OCI-M2 (cell line): ENCODE data around the gene PRCD.

ENCODE experiments used
- DNase-seq: peaks from one replicate; lab custom pipeline; 2025; ENCODE audit not compliant: unreplicated experiment; lab: John Stamatoyannopoulos, UW

PRCD gene

DNA sequence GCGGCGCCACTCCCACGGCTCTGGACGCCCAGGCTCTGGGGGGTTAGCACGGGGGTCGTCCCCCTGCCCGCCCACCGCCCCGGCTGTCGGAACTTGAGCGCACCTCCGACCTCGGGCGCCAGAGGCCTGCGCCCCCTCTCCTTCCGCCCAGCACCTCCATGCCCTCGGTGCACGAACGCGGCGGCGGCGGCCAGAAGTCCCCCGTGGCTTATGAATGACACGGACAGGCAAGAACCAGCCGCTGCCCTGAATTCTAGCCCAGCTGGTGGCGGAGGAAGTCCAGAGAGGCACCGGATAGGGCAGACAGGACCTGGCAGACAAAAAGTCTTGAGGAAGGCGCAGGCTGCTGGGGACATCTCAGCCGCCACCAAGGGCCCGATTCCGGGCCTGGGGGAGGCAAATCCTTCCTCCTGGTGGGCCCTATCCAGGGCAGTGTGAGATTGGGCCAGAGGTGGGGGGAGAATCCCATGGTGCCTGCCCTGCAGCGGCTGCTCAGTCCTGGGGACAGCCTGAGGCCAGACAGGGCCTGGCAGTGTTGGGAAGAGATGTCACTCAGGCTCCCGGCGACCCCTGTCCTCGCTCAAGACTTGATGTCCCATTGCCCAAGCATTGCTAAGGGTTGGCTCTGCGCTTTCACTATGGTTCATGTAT is 1.4 kb upstream of the PRCD start:
- no peak for DNase-seq

DNA sequence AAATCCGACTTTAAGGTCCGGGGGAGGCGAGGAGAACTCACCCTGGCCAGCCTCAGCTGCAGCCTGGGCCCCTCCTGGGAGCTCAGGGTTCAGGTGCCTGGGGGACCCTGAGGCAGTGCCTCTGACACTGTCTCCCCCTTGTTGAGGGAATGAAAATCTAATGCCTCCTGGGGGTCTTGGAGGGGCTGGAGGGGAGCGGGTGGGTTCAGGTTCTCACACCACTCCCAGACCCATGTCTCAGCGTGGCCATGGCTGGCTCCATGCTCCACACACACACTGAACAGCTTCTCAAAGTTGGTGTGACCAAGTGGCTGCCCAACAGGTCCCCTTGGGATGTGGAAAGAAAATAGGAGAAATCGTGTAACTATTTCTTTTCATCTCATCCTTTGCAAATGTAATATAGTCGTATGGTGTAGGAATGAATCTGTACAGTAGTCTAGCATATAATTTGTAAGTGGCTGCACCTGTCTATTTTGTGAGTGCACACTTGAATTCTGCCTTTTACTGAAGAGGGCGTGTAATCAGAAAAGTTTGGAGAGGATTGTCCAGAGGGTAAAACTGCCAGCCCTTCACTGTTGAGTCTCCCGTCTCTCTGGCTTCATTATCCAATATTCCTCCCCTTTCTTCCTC is 788 bp upstream of the PRCD start:
- DNase-seq: no peak

DNA sequence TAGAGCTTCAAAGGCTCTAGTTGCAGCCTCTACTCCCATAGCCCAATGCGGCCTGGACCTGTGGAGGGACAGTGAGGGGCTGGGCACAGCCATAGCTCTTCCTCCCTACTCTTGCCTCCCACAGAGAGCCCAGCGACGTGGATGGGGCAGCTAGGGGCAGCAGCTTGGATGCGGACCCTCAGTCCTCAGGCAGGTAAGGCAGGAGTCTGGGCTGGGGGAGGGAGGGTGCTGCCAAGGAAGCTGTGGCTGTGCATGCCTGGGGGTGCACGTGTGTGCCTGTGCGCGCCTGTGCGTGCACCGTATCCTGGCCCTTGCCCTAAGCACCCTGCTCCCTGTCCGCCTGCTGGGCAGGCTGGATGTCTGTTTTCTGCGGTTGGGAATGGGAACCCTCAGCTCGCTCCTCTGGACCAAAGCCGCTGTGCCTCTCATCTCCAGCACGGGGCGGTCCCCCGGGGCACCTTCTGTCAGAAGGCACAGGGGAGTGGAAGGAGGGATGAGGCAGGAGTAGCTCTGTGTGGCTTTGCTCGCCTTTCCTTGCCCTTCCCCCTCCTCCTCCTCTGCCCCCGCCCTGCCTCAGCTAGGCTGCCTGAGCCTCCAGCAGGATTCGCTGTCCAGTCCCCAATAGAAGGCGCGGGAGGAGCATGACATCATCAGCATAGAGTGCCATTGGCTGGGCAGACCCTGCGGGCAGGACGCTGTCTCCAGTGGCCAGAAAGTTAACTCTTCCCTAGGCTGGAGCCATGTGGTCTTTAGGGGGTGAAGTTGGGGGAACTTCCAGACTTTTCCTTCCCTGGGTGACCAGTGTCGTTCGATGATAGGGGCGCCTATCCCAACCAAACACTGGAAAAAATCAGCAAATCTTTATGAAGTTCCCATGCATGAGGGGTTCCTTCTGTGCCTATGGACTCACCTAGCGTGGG is 797 bp downstream of the PRCD start:
- DNase-seq: no peak

DNA sequence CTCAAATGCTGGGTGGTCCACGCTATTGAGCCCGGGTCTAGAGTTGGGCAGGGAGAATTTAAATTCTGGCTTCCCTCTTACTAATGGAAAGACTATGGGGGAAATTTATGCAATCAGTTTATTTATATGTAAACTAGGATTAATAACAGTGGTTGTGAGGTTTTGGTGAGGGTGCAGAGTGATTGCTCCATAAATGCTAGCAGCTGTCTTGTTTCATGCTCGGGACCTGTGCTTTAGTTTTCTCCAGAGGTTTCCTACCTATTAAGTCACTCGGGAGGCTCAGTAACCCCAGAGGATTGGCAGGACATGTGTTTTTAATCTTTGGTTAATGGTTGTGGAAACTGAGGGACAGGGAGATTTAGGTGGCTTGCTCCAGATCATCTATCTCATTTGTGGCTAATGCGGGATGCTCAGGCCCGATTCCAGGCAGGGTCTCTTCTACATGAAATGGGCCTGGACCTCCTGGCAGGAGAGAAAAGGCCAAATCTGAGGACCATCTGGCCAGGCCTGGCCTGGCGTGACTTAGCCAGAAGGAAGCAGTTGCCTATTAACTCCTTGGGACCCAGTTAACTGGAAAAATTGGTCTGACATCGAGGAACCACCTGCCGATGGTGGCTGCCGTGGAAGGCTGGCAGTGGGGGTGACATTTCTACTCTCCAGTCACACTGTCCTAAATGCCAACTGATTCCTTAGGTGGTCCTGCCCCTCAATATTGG is 2.1 kb downstream of the PRCD start:
- DNase-seq: no peak

DNA sequence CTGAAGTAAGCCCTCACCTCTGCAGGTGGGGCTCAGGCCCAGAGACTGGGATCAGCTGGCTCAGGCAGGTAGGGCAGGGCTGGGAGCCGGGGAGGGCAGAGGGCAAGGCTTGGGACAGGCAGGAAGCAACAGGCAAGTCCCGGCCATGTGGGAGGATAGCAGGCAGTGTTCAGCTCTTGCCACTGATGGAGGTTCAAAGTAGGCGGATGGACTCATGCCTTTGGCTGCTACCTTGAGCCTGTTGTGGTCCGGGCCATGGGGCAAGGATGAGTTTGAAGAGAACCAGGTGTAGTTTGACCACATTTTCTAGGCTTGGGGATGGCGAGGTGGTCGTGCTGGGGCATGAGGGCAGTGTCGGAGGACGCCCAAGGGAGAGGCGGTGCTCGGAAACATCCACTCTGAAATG is 2.7 kb downstream of the PRCD start:
- no peak for DNase-seq

DNA sequence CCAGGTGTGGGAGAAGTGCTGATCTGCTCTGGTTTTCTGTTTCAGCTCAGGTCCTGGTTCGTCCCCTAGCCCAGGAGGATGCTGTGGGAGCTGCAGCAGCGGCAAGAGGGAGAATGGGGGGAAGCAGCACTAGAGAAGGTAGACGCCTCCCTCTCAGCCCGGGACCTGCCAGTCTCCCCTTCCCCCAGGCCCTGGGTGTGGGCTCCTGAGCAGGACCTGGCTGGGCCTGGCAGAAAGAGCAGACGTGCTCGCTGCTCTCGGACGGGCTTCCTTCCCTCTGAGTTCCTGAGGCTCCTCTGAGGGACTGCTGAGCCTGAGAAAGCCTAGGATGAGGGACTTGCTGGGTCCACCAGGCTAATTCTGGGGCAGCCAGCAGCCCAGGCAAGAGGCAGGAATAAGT is 3.1 kb downstream of the PRCD start:
- DNase-seq: no peak

DNA sequence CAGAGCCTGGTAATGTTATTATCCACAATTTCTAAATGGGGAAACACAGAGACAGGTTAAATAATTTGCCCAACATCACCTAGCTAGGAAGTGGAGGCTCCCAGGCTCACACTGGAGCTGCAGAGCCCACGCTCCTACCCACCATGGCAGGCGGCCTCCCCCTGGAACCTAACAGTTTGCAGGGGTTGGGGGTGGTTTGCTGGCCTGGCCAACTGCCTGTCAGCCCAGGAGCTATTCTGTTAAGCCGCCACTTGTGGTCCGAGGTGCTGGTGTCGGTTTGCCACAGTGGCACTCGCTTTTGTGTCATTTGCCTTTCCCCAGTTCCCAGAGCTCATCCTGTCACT is 3.6 kb downstream of the PRCD start:
- no peak for DNase-seq

DNA sequence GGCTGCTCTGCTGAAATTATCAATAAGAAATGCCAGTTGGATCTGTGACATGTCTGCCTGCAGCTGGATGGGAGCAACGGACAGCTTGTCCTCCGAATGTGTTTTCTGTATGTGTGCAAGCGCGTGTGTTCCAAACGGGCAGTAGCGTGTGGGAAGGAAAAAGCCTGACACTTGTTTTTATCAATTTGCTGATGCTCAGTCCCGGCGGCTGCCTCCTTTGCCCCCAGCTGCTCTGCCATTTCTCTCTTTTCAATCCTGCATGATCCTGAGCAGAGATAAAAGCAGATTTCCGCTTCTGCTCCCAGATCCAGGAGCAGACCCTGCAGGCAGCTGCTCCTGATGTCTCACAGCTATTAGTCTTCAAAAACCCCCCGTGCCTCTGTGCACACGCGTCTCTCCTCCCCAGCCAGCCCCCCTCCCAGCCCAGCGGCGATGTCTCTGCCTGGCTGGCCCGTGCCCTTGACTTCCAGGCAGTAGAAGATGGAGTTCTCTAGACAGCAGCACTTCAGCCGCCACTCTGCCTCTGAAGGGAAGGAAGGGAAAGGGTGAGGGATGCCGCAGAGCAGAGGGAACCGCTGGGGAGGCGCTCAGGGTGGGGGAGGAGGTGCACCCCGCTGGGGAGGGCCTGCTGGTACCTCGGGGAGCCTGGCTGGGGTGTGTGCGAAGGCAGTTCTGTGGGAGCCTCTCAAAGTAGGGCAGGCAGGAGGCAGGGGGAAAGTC is 4.1 kb downstream of the PRCD start:
- DNase-seq: no peak

DNA sequence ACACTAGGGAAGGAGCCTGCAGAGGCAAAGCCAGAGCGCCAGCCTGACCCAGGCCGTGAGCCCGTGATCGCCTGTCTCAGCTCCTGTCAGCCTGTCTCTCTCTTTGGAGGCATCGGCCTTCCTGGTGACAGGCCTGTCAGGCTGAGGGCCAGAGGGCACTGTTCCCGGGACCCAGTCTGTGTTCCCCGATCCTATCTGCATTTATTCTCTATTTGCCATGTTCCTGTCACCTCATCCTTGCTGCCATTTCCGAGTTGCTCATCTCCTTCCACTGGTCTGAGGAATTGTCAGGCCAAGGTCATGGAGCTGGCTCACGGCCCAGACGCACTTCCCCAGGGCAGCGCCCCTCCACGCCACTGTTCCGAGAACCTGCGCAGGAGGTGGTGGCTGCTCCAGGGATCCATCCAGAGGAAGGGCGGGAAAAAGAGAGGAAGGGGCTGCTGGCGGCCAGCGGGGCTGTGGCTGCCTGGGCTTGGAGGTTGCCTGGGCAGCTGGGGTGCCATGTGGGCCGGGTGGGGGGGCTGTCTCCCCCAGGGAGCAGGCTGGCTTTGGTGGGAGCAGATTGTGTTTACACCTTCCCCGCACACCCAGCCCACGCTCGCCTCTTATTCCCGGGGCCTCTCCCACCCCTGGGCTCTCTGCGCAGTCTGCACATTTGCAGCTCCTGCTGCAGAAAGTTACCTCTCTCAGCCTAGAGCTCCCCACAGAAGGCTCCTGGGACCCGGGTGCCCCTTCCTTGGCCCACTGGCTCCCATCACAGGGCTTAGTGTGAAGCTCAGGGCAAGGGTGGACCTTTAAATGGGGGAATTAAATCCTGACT is 4.9 kb downstream of the PRCD start:
- DNase-seq: no peak

DNA sequence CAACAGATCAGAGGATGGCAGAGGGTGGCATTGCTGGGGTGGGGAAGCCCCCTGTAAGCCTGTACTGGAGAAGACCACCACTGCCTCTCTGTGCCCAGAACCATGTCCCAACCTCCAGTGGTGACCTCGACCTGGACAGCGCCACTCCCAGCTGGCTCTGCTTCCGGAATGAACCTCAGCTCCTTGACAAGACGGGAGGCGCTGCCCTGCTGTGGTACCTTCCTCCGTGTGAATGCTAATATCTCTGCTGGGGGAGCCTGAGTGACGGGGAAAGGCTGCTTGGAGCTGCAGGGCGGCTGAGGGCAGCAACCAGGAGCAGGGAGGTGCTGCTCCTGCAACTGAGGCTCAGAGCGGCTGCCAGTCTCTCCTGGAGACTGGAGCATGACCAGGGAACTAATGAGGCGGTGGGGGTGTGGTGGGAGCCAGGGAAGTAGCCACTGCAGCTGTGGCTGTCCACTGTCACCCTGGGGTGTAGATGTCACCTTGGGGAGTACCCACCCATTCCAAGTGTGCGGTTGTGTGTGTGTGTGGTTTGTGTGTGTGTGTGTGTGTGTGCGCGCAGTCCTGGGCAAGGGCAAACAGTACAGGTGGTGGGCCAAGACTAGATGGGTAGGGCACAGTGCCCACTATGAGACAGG is 6.2 kb downstream of the PRCD start:
- no peak for DNase-seq

DNA sequence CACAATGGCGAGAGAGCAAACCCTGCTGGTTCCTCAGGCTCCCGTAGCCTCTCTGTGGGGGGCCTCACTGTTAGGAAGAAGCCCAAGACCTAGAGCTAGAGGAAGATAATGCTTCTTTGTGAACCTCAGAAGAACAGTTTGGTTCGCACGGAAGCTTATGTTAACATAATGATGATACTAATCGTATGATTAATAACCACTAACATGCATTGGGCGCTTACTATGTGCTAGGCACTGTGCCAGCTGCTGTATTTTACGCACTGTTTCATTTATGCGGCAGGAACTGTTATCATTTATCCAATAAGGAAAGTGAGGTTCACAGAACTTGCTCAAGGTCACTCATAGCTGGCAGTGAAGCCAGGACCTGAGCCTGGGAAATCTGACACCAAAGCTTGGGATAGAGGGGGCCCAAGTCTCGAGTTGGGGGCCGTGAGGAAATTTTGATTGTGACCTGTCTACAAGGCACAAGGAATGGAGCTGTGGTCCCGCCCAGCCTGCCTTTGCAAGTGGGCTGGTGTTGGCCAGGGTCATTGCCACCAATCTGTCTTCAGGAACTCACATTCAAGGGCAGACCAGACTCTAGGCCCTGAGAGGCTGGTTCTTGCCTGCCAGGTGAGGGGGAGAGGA is 6.8 kb downstream of the PRCD start:
- no peak for DNase-seq

DNA sequence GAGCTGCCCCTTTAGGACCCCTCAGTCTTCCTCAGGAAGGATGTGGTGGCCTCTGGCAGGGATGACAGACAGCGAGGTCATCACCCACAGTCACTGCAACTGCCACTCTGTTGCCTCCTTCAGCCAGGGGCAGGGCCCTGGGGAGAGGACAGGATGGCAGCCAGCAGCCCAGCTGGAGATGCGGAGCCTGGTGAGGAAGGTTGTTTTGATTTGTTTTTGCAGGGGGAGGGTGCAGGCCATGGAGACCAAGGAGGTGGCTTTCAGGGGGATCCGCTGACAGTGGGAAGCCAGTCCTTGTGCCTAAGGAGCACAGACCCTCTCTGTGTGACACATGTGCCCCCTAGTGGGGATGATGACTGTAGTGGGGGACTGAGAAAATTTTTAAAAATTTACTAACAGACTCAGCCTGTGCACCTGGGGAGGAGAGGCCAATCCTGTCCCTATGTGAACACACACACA is 7.4 kb downstream of the PRCD start:
- no peak for DNase-seq

DNA sequence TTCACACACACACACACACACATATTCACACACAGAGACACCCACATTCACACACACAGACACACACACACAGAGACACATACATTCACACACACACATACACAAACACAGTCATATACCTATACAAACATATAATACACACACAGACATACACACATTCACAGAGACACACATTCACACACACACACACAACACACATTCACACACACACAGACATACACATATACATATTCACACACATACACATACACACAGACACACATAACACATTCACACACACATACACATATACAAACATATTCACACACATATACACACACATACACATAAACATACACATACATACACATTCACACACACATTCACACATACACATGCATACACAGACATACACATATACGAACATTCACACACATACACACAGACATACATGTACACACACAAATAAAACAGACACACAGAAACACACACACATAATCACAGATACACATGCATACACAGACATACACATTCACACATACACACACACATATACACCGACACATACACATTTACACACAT is 7.9 kb downstream of the PRCD start:
- no peak for DNase-seq

DNA sequence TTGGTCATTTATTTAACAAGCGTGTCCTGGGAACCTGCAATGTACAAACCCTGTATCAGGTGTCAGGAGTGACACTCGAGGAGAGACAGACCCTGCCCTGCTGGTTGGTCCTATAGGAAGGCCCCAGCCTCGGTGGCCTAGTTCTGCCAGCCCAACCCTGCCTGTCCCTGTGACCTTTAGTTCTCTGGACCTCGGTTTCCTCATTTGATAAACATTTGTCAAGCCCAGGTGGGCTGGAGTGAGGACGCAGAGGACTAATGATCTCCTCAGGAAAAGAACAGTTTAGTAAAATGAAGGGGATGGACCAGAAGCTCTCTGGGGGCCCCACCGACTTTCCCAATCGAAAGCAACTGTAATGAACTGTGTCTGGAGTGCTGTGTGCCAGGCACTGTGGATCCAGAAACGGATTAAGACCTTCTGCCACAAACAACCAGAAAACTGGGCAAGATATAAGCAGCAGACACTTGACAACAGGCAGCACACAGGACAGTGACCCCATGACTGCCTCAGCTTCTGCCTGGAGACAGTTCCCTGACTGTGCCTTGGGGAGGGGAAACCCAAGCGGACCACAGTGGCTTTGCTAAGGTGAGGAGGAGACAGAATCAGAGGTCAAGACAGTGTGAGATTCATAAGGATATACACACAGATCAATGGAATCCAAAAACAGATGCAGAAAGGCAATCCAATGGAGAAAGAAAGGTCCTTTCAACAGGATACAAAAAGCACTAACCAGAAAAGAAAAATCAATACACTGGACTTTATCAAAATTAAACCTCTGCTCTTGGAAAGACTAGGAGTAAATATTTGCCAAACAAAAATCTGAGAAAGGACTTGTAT is 8.8 kb downstream of the PRCD start:
- DNase-seq: no peak

DNA sequence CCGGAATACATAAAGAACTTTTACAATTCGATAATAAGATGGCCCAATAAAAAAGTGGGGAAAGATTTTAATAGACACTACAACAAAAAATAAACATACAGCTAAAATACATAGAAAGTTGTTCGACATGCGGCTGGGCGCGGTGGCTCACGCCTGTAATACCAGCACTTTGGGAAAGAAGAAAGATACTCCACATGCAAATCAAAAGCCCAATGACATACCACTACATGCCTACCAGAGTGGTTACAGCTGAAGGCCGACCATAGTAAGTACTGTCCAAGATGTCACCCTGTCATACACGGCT is 9.3 kb downstream of the PRCD start:
- DNase-seq: no peak

DNA sequence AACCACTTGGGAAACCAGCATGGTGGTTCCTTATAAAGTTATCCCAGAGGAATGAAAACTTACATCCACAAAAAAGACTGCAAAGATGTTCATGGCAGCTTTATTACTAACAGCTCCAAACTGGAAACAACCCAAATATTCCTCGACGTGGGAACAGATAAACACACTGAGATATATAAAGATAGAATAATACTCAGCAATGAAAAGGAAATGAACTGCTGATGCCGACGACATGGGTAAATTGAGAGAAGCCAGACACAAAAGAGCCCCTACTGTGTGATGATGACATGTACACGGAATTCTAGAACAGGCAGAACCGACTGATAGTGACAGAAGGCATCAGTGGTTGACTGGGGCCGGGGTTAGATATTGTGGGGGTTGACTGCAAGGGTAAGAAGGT is 9.7 kb downstream of the PRCD start:
- no peak for DNase-seq

DNA sequence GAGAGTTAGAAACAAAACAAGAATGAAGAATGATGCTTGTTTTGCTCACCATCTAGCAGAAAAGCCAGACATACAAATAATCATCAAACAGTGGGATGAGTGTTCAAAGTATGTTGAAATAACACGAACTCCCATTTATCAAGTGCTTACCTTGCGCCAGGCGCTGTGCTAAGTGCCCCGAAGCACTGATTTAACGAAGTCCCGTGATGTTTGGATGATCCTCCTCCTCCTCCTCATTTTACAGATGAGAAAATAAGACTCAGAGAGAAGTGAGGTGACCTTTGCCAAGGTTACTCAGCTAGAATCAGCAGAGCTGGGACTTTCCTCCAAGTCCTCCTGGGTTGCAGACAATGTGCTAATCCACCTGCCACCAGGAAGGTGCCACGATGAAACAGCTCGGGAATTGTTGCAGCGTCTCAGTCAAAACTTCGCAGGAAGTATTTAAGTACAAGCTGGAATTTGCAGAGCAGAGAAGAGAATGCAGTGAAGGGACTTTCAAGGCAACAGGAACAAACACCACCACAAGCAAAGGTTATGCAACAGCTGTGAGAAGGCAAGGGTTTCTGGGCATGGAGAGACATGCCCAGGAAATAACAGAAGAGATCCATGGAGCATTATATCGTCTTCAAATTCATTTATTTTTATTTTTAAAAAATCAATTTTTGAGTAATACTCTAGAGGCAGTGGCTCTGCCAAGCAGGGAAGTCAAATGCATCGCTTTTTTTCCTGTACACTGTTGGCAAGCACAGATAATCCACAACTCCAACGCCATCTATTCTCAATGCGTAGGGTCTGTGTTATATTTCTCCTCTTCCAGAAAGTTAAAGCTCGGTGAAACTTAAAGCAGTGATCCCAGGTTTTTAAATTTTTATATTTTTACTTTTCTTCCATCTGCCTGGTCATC is 11.1 kb downstream of the PRCD start:
- DNase-seq: no peak
